Stimulated activated CD4-positive, alpha-beta T cell treated with anti-CD3 and anti-CD28 coated beads, Interleukin-1b, Interleukin-23, amount 100 ng/mL, for 4 hours (primary cell): ENCODE data around the gene ZNF598.
"Not testable (repeated sequence)": the region's sequence is repeated elsewhere in the genome, so short reads cannot be mapped to it uniquely, and the experiment has no call there.

ENCODE experiments used
- DNase-seq, 2 donors: peaks; one replicate each; pipeline ENCODE4 v3.0.0-alpha.2; 2020; ENCODE audit warnings: low read depth in 2 of 2

The ZNF598 gene

DNA sequence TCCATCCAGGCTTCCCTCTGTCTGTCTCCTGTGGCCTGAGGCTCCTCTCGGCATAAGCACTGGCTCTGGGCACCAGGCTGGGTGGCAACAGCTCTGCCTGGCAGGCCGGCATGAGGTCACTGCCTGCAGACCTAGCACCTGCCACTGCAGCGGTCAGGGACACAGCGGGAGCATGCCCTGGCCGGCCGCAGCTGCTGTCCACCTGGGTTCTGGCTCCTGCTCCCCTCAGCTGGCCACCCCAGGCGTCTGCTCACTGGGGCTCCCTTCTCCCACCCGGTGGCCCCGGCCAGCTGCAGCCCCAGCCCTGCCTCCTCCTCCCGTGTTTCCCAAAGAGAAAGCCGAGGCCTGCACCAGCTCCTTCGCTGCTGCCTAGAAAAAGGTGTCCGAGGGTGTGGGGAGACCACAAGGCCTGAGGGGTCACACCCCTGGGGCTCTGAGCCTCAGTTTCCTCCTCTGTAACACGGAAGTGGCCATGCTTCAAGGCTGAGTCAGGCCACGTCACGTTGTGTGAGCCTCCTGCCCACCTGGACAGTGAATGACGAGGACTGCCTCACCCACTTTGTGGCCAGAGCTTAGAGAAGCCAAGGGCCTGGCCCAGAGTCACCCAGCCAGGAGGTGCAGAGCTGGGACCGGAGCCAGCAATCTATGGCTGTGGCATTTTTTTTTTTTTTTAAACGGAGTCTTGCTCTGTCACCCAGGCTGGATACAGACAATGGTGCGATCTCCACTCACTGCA lies 31.3 kb upstream of the ZNF598 start:
- DNase-seq, result no peak

GRCh38 chr16:2040041-2040786 lies 30.6 kb upstream of the ZNF598 start:
- no peak for DNase-seq

GRCh38 chr16:2039274-2040031 lies 29.8 kb upstream of the ZNF598 start:
- DNase-seq, result no peak

- no peak for DNase-seq
Measured at GRCh38 chr16:2038382-2039231, 29.0 kb upstream of the ZNF598 start.

GRCh38 chr16:2037647-2038381 lies 28.2 kb upstream of the ZNF598 start:
- DNase-seq, result no peak

DNA sequence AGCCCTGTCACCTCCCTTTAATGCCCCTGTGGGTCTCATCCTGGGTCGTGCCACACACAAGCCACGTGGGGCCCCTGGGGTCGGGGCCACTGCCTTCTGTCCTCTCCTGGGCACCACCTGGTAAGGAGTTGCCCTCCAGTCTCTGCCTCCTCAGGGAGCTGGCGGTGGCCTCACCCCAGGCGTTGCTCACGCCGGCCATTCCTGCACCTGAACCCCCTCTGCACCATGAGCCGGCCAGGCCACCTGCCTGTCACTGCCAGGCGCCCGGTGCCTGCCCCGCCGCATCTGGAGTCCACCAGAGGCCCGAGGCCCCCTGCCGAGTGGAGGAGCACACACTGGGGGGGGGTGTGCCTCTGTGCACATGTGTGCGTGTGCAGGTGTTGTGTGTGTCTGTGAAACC lies 27.5 kb upstream of the ZNF598 start:
- DNase-seq, result no peak

- no peak for DNase-seq
Measured at GRCh38 chr16:2036200-2036966, 26.8 kb upstream of the ZNF598 start.

GRCh38 chr16:2035431-2036199 lies 26.0 kb upstream of the ZNF598 start:
- DNase-seq, result no peak

DNA sequence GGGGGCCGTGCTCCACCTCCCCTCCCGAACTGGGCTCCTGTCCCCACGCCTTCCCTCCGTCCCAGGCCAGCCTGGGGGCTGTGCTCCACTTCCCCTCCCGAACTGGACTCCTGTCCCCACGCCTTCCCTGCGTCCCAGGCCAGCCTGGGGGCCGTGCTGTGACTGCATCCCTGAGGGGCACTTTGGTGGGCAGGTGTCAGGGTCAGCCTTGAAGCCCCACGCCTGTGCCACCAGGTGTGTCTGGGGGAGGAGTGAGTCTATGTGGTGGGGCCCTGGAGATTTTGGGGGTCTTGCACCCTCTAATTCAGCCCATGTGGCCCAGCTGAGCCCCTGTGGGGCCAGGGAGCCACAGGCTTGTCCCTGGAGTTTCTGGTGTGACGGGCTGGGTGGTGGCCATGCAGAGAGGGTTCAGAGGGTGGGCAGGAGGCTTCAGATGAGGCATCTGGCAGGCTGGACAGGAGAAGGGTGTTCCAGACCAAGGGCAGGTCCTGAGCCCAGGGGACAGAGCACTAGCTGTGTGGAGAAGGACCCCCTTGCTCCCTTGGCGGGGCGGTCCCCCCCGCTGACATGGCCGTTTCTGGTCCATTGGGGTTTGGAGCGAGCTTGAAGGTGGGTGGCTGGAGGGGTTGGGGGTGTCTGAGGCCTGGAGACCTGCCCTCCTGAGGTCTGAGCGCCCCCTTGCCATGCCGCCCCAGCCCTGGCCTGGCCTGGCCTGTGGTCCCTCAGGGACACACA lies 25.2 kb upstream of the ZNF598 start:
- no peak for DNase-seq

- not testable (repeated sequence) for DNase-seq
Measured at GRCh38 chr16:2033909-2034695, 24.5 kb upstream of the ZNF598 start.

DNA sequence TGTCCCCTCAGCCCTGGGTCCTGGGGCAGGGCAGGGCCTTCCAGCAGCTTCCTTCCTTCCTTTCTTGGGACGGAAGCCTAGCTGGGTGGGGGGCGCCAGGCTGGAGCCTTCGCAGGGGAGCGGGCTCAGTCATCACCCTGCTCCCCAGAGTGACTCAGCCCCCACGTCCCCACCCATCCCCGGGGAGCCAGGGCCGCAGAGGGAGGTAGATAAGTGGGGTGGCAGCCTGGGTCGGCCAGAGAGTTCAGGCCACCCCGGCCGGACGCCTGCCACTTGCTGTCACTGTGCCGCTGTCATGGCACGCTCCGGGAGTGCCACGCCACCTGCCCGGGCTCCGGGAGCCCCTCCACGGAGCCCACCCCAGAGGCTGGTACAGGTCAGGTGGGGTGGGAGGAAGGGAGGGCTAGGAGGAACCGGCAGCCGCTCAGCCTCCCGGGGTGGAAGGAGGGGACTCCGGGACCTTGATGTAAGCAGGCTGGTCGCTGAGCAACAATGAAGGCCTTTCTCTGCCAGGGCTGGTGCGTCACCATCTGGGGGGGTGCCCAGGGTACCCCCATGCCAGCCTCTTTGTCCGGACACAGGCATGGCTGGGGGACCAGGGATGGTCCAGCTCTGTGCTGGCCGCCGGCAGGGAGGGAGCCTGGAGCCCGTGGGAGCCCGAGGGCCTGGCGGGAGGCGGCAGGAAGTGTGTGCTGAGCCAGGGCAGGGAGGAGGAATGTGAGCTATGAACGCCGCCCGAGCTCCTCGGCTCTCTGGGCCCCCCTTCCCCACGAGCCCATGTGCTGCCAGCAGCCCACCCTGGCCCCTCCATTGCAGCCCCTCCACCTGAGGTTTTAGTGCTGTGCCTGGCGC lies 23.7 kb upstream of the ZNF598 start:
- DNase-seq, result no peak

DNA sequence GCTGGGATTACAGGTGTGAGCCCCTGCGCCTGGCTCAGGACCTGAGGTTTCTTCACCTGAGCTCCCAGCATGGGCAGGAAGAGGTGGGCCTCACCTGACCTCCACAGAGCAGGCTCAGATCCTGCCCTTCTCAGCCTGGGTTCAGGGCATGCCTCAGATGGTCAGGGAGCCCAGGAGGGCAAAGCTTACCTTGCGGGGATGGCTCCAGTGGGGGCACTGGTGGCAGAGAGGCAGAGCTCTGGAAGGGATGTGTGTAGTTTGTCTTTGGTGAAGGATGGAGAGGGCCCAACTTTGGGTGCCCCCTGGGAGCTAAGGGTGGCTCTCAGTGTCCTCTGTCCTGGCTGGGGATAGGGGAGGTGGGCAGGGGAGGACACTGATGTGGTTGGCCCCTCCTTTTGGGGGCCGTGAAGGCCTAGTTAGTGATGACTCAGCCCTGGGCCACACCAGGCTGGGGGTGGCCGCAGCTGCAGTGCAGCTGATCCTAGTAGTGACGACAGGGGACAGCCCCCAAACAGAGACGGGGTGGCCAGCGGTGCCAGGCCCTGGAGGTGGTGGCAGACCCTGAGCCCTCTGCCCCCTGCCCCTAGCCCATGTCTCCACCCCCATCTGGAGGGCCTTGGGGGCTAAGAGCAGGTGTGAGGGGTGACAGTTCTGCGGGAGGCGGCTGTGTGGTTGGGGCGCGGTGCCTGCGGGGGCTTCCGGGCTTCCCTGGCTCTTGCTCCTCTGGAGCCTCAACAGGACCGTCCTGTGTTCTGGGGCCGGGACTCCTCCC lies 22.9 kb upstream of the ZNF598 start:
- no peak for DNase-seq

DNA sequence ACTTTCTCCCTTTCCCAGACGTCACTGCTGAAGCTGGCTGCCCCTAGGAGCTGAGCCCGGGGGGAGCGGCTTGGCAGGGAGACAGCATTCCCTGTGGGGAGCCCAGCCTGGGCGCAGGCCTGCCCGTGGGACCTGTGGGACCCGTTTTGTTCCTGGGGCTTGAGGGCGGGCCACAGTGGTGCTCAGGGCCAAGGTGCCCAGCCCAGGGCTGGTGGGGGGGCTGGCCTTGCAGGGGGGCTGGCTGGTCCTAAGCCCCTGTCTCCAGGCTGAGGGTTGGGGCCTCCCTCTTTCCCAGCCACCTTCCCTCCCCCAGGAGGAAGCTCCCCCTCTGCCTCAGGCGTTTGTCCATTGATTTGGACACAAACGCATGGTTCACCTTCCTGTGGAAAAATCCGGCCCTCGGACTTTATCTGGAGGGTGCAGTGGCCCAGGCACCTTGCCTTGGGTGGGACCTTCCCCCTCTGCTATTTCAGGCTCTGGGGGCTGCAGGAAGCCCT lies 21.5 kb upstream of the ZNF598 start:
- no peak for DNase-seq

- DNase-seq, result no peak
Measured at GRCh38 chr16:2030036-2030435, 20.4 kb upstream of the ZNF598 start.

DNA sequence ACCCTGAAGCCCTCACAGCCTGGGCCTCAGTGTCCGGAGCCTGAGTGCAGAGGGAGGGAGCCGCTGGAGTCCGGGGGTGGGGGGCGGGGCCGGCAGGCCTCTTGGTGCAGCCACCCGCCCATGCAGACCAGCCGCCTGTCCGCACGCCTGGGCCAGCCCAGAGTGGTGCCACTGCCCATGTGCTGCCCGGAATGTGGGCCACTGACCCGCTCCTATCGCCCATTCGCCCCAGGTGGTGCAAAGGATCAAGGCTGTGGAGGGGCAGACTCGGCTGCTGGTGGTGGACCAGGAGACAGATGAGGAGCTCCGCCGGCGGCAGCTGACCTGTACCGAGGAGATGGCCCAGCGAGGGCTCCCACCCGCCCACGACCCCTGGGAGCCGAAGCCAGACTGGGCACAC lies 19.7 kb upstream of the ZNF598 start:
- DNase-seq, result no peak

- no peak for DNase-seq
Measured at GRCh38 chr16:2028620-2029220, 19.1 kb upstream of the ZNF598 start.
